H7 (cell line): ENCODE results near the gene OSBPL9. TPM values are rescaled to one million over a fixed set of nuclear protein-coding genes. Genes with fewer than 3 reads are reported as not detected.
"Not testable (repeated sequence)": the region's sequence is repeated elsewhere in the genome, so short reads cannot be mapped to it uniquely, and the experiment has no call there.

ENCODE experiments used
- DNase-seq: peaks from one replicate; pipeline ENCODE4 v3.0.0; 2012
- H3K27me3 ChIP-seq: 2 replicates; pipeline ENCODE4 v1.6.0; 2011; ENCODE audit warnings: mild to moderate bottlenecking, low read length; ENCODE audit not compliant: control insufficient read depth, insufficient read depth
- H3K36me3 ChIP-seq: replicated peaks from 2 replicates; pipeline ENCODE4 v1.5.1; 2011; ENCODE audit warnings: low read length; ENCODE audit not compliant: control insufficient read depth, insufficient read depth
- H3K4me3 ChIP-seq: 2 replicates; pipeline ENCODE4 v1.5.1; 2011; ENCODE audit warnings: low read depth, mild to moderate bottlenecking, control low read depth, low read length, moderate library complexity; ENCODE audit not compliant: insufficient read depth
- total RNA-seq: library from RNA; depleted of rRNA; stranded (reverse); fragments of >200 nt; shearing (Covaris generic); gene quantifications from 2 replicates; pipeline ENCODE4 v1.2.3, GENCODE V29; 2014; rRNA removed

The OSBPL9 gene
- total RNA-seq, 1 experiment from 2014 or later: 87.4 TPM

DNA sequence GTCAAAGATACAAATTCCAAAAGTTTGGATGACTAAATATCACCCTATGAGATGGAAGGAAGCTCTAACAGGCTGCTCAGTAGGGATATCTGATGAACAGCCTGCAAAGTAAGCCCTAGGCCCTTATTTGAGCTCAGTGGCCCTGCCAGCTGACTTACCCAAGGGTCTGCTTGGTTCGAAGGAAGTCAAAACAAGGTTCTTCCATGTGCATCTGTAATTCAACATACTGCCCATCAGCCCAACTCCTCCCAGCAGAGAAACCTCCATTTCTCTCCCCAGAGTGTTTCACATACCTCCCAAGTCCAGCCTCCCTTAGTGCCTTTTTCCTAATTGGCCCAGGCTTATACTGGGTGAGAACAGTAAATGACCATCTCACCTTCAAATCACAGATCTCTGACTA is 175.0 kb downstream of the OSBPL9 start:
- no peak for DNase-seq
- Histone ChIP-seq H3K4me3 (no peak overlapping the region), H3K27me3 (no peaks in the 10 kb centered on the region), H3K36me3 (peaks cover 41% of the 10 kb centered on the region)

GRCh38 chr1:51792864-51793263 is 176.0 kb downstream of the OSBPL9 start:
- H3K27me3 ChIP-seq: no peaks in the 10 kb centered on the region
- DNase-seq: no peak
- H3K36me3 ChIP-seq: peaks cover 32% of the 10 kb centered on the region
- H3K4me3 ChIP-seq: no peak overlapping the region

DNA sequence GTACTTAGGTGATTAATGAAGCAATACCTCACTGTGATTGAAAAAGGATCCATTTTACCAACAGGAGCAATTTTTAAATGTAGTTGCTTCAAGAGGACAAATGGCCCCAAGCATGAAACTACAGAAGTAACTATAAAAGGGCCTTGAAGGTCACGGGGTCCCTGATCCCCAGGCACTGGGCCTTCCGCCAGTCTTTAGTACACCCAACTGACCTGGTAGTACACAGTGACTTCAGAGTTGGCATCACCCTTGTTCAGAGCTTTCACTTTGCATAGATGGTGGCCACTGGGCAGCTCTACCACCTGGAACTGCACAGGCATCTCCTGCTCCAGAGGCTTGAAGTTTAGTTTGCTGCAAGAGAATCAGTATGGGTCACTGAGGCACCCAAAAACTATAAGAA is 177.4 kb downstream of the OSBPL9 start:
- H3K36me3 ChIP-seq: peaks cover 22% of the 10 kb centered on the region

GRCh38 chr1:51794868-51795267 is 178.0 kb downstream of the OSBPL9 start:
- peaks cover 22% of the 10 kb centered on the region for H3K36me3 ChIP-seq
- no peak for DNase-seq
- no peaks in the 10 kb centered on the region for H3K27me3 ChIP-seq
- no peak overlapping the region for H3K4me3 ChIP-seq

More for the DNA sequence above, 177.4 kb downstream of the OSBPL9 start:
- DNase-seq: no peak
- Histone ChIP-seq H3K27me3 (no peaks in the 10 kb centered on the region), H3K4me3 (no peak overlapping the region)

- Histone ChIP-seq H3K27me3 (no peaks in the 10 kb centered on the region), H3K4me3 (no peak overlapping the region), H3K36me3 (peaks cover 14% of the 10 kb centered on the region)
- DNase-seq: no peak
Observed at GRCh38 chr1:51799372-51799771, 182.5 kb downstream of the OSBPL9 start.

DNA sequence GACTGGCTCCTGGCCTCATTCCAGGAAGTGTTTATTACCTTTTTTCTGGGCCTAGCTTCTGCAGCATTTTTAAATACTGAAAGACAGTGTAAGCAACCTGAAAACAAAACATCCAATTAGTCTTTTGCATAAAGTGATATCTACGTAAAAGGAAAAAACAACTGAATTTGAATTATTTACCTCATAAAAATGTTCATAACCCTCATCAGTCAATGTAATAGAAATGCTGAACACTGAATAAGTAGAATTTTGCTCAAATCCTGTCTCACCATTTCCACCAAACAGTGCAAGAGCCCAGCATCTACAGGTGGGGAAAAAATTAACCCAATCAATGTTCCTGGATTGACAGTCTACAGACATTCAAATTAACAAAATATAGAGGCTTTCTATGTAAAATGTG is 197.6 kb downstream of the OSBPL9 start:
- DNase-seq: no peak
- no peak overlapping the region for H3K4me3 ChIP-seq
- H3K36me3 ChIP-seq: peaks cover 2% of the 10 kb centered on the region
- H3K27me3 ChIP-seq: no peaks in the 10 kb centered on the region

- no peaks in the 10 kb centered on the region; the same call in none of the 2 replicates for H3K36me3 ChIP-seq
- no peak overlapping the region for H3K4me3 ChIP-seq
- no peaks in the 10 kb centered on the region for H3K27me3 ChIP-seq
- no peak for DNase-seq
Observed at GRCh38 chr1:51818487-51818886, 201.6 kb downstream of the OSBPL9 start.

DNA sequence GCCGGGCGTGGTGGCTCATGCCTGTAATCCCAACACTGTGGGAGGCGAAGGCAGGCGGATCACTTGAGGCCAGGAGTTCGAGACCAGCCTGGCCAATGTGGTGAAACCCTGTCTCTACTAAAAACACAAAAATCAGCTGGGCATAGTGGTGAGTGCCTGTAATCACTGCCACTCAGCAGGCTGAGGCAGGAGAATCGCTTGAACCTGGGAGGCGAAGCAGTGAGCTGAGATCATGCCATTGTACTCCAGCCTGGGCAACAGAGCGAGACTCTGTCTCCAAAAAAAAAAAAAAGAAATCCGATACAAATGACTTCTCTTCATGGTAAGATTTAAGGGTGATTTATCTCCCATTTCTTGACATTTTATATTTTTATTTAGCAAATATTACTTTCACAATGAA is 202.1 kb downstream of the OSBPL9 start:
- DNase-seq, H3K27me3 ChIP-seq, H3K4me3 ChIP-seq, H3K36me3 ChIP-seq: not testable (repeated sequence)

DNA sequence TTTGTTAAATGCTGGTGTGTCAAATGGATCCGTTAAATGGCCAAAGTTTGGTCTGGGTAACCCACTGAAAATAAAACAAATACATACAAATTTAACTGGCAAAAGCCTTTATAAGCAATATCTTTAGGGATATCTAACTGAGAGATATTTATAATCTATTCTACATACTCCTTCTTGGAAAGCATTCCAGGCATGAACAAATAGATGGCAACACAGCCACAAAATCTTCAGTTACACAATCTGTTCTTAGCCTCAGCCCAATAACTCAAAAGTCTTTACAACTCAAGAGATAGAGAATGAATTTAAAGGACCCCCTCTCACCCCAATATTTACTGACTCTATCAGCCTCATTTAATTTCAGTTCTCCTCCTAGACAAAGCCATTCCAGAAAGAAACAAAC is 202.9 kb downstream of the OSBPL9 start:
- Histone ChIP-seq H3K36me3 (no peaks in the 10 kb centered on the region; the same call in none of the 2 replicates), H3K27me3 (no peaks in the 10 kb centered on the region), H3K4me3 (no peak overlapping the region)
- DNase-seq: no peak

- peaks cover 5% of the 10 kb centered on the region for H3K36me3 ChIP-seq
- no peak overlapping the region for H3K4me3 ChIP-seq
- DNase-seq: no peak
- H3K27me3 ChIP-seq: no peaks in the 10 kb centered on the region
Observed at GRCh38 chr1:51829058-51829457, 212.2 kb downstream of the OSBPL9 start.

GRCh38 chr1:51833700-51834099 is 216.8 kb downstream of the OSBPL9 start:
- peaks cover 5% of the 10 kb centered on the region for H3K36me3 ChIP-seq
- H3K27me3 ChIP-seq: no peaks in the 10 kb centered on the region
- no peak overlapping the region for H3K4me3 ChIP-seq
- no peak for DNase-seq

- Histone ChIP-seq H3K4me3 (no peak overlapping the region), H3K36me3 (peaks cover 7% of the 10 kb centered on the region), H3K27me3 (no peaks in the 10 kb centered on the region)
- DNase-seq: no peak
Observed at GRCh38 chr1:51837243-51837642, 220.4 kb downstream of the OSBPL9 start.

Other genes with a start within 250 kb of the OSBPL9 start
- 26.6 and 37.2 TPM in 2 replicates for gene EPS15, start 97.8 kb upstream of the OSBPL9 start, total RNA-seq